RKO (cell line): ENCODE results near the gene CEP192.
A peak's percentile ranks its signal among the peaks of the same experiment; 100 is the strongest.

ENCODE experiments used
- DNase-seq: peaks from one replicate; pipeline ENCODE4 v3.0.0-alpha.2; 2016; ENCODE audit warnings: low spot score

Gene CEP192

GRCh38 chr18:13100942-13101658 is 109.9 kb downstream of the CEP192 start:
- DNase-seq = no peak

GRCh38 chr18:13101659-13102197 is 110.6 kb downstream of the CEP192 start:
- no peak for DNase-seq

GRCh38 chr18:13103366-13103765 is 112.2 kb downstream of the CEP192 start:
- peak; percentile 7 for DNase-seq

GRCh38 chr18:13105059-13105458 is 113.9 kb downstream of the CEP192 start:
- DNase-seq = no peak

- no peak for DNase-seq
Measured at GRCh38 chr18:13107074-13107473, 115.9 kb downstream of the CEP192 start.

- DNase-seq = no peak
Measured at GRCh38 chr18:13108330-13108729, 117.2 kb downstream of the CEP192 start.

- DNase-seq = no peak
Measured at GRCh38 chr18:13110559-13110958, 119.4 kb downstream of the CEP192 start.

GRCh38 chr18:13112982-13113381 is 121.8 kb downstream of the CEP192 start:
- peak; percentile 29 for DNase-seq

GRCh38 chr18:13120255-13120654 is 129.1 kb downstream of the CEP192 start:
- no peak for DNase-seq

GRCh38 chr18:13120983-13121441 is 129.8 kb downstream of the CEP192 start:
- DNase-seq = no peak

- no peak for DNase-seq
Measured at GRCh38 chr18:13124411-13124810, 133.2 kb downstream of the CEP192 start.

GRCh38 chr18:13125191-13125590 is 134.0 kb downstream of the CEP192 start:
- DNase-seq = no peak

GRCh38 chr18:13126966-13127598 is 135.9 kb downstream of the CEP192 start:
- DNase-seq = no peak

- no peak for DNase-seq
Measured at GRCh38 chr18:13131283-13131682, 140.1 kb downstream of the CEP192 start.

- DNase-seq = no peak
Measured at GRCh38 chr18:13134551-13135401, 143.6 kb downstream of the CEP192 start.

GRCh38 chr18:13136056-13136903 is 145.1 kb downstream of the CEP192 start:
- peak; percentile 49 for DNase-seq

GRCh38 chr18:13136904-13137669 is 145.9 kb downstream of the CEP192 start:
- no peak for DNase-seq

- peak; percentile 90 for DNase-seq
Measured at GRCh38 chr18:13137670-13138419, 146.7 kb downstream of the CEP192 start.

GRCh38 chr18:13138420-13139139 is 147.4 kb downstream of the CEP192 start:
- DNase-seq = no peak
